ENCODE data around the gene TPR.
A peak's percentile ranks its signal among the peaks of the same experiment; 100 is the strongest.

TPR gene

GRCh38 chr1:186326009-186326408 is 49.0 kb downstream of the TPR start:
- DNase-seq: no peak

DNA sequence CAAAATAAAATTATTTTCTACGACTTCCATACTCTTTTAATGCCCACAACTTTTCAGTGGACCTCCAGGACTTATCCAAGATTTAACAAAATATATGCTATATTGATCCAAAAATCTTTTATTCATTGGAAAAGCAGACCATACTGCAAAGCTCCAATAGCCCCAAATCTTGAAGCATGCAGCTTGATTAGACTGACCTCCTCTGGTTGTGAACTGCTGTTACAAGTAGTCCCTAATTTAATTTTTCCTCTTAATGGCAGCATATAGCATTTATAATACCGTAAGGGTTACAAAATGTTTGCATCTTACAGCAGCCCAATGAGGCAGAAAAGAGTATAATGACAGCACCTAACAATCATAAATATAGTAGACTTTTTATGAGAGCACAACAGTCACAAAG is 49.8 kb downstream of the TPR start:
- no peak for DNase-seq

DNA sequence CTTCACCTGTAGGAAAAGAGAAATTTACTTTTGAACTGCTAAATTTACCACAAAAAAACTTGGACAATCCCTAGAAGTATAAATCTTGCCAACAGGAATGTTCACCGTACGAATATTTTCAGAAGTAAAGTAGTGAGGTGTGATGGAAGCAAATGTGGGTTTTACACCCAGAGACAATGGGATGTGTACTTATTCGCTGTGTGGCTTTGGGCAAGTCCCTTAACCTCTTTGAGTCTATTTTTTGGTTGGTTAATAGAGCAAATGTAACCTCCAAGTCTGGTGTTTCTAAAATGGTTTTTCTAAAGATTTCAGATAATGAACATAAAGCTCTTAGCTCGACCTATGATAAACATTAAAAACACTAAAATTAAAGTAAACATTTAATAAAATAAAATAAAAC is 51.2 kb downstream of the TPR start:
- no peak for DNase-seq

DNA sequence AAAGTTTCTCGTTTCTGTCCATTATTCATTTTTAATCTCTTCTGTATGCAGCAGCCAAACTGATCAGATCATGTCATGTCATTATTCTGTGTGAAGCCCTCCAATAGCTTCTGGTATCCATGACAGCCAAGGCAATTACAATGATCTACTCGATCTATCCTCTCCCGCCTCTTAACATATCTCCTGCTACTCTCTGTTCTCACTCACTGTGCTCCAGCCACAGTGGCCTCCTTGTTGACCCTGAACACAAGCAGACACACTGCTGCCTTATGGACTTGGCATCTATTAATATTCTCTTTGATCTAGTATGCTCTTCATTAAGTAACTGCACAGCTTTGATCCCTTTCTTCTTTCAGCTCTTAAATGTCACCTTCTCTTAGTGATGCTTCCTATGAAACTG is 59.5 kb downstream of the TPR start:
- DNase-seq: no peak

DNA sequence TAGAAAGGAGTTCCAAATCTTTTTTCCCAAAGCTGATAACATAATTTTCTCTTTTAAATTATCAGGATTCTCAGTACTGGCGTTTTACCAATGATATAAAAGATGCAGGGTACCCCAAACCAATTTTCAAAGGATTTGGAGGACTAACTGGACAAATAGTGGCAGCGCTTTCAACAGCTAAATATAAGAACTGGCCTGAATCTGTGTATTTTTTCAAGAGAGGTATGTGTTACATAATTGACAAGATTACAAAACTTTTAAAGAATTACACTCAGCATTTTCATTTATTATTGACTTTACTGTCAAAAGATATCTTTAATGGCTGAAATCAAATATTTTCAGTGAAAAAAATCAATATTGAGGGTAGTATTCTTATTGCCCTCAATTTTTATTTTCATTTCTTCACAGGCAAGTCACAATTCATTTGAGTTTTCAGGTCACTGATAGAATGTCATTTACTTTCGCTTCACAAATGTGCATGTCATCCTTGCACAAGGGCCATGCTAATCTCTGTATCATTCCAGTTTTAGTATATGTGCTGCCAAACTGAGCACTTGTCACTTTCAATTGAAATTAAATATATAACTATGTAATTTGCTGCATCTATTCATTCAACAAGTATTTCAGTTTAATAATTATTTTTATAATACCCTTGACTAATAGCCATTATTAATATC is 63.5 kb downstream of the TPR start:
- no peak for DNase-seq

DNA sequence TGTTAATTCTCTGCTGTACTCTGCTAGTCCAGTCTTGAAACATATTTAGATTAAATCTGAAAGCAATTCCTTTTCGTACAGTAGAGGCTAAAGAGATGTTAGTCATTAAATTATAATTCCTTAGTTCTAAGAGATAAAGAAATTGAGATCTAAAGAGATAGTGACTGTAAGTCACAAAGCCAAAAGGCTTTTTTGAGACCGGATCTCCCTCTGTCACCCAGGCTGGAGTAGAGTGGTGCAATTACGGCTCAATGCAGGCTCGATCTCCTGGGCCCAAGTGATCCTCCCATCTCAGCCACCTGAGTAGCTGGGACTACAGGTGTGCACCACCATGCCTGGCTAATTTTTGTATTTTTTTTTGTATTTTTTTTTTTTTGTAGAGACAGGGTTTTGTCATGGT is 64.7 kb downstream of the TPR start:
- no peak for DNase-seq

- DNase-seq: no peak
These were observed 66.6 kb downstream of the TPR start for GRCh38 chr1:186308264-186309060.

DNA sequence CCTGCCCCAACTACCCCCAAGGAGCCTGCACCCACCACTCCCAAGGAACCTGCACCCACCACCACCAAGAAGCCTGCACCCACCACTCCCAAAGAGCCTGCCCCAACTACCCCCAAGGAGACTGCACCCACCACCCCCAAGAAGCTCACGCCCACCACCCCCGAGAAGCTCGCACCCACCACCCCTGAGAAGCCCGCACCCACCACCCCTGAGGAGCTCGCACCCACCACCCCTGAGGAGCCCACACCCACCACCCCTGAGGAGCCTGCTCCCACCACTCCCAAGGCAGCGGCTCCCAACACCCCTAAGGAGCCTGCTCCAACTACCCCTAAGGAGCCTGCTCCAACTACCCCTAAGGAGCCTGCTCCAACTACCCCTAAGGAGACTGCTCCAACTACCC is 67.6 kb downstream of the TPR start:
- no peak for DNase-seq

- no peak for DNase-seq
These were observed 68.5 kb downstream of the TPR start for GRCh38 chr1:186306533-186306932.

DNA sequence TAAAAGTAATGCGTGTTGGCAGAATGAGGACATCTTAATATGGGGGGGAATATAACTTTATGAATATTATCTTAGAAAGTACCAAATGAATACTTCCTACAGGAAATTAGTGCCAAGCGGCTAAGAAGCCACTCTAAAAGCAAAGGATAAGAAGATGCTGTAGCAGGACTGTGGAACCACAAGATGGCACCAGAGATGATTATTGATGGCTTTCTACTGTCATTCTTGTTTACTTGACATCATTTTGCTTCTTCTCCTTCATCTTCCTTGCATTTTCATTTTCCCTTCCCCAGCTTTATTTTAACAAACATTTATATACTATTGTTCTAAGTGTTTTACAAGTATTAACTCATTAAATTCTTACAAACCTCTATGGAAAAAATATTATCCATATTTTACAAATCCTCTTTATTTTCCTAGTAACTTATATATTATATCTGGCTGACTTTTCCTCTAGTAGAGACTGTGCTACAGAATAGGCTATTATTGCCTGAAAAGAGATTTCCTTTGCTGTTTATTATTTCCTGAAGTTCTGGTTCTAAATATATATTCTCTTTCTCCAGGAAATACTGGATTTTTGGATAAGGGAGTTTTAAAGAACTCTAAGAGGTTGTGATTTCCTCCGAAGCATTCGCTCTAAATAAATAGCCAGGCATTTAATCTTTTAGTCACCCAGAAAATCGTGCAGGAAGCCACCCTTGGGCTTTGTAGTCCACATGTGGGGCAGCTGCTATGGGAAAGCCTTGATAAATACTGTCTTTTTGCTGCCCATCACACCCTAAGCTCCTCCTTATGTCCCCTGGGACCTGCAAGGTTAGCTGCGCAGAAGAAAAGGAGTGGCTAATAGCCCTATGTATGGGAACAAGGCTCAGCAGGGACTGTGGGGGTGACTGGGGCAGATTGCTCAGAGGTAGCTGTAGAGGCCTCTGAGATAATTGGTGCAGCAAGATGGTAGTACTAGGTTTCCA is 69.8 kb downstream of the TPR start:
- no peak for DNase-seq

DNA sequence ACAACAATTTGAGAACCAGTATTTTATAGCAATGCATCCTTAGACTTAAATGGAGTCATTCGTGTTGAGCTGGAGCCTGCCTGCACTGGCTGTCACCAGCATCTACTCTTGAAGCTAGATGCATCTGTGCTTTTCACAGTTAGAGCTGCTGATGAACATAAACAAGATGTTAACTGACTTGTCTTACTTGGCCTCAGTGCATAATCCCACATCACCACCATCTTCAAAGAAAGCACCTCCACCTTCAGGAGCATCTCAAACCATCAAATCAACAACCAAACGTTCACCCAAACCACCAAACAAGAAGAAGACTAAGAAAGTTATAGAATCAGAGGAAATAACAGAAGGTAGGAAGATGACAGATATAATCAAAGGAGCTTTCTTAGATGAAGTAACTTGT is 71.1 kb downstream of the TPR start:
- DNase-seq: no peak

- DNase-seq: no peak
These were observed 72.6 kb downstream of the TPR start for GRCh38 chr1:186302381-186302920.

GRCh38 chr1:186301448-186301847 is 73.6 kb downstream of the TPR start:
- peak in 1 of 2 experiments; percentile 35 for DNase-seq

DNA sequence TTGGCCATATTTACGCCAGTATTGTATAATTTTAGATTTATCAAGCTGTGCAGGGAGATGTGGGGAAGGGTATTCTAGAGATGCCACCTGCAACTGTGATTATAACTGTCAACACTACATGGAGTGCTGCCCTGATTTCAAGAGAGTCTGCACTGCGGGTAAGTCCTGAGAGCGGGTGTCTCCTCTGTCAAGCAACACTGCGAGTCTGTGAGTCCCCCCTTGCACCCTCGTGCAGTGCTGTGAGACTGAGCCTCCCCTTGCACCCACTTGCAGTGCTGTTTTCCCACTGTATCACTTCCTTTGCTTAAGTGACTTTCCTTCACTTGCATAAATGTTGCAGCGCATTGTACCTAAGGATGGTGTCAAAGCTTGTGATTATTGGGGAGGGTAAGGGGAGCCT is 75.0 kb downstream of the TPR start:
- DNase-seq: no peak

DNA sequence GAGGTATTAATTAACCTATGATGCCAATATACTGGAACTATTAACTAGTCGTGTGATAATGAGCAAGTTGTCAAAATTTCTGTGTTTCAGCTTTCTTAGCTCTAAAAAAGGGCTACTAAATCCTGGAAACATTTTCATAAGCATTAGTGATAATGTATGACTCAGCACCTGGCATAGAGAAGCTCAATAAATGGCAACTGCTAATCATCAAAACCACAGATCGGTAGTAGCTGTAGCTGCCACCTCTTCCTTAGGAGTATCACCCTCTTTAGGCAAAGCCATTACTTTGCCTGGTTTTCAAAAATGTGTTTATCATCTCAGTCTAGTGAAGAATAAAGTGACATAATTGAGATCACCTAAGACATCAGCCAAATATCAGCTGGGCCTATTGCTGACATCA is 75.5 kb downstream of the TPR start:
- DNase-seq: no peak

- no peak for DNase-seq
These were observed 76.2 kb downstream of the TPR start for GRCh38 chr1:186298851-186299250.

- DNase-seq: no peak
These were observed 77.5 kb downstream of the TPR start for GRCh38 chr1:186297439-186298045.

GRCh38 chr1:186295980-186296379 is 79.1 kb downstream of the TPR start, which contains the start of gene PRG4:
Gene PRG4, plus strand, starts transcription at chr1:186296279.
- DNase-seq: no peak

DNA sequence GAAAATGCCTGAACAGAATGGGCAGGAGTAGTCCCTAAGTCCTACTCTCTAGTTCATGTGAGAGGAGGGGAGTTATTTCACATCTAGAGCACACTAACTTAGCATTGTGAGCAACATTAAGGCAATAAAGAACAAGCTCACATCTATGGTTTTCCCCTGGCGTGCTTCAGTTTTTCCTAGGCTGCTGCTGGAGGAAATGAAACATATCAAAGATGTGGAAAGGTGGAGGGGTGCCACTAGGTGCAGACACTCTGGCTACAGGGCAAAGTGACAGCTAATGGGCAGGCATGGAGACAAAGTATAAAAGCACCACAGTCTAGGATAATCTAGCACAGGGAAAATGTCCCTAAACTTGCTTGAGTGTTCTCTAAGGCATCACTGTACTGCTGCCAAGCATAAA is 82.2 kb downstream of the TPR start:
- DNase-seq: peak in 1 of 2 experiments; percentile 35

DNA sequence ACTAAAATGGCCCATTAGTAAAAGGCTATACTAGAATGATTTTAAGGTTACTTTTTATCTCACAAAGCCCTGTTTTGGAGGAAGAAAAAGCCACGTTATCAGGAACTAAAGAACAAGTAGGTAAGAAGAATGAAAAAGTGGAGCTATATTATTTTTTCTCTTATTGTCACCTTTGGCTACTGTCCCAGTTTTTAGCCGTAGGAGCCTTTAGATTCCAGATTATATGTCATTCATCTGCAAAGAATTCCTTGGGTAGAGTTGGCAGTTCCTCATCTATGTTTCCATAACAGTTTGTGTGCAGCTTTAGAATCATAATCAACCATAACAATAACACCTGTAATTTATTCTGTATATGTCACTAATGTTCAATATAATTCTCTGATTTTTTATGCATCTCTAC is 83.8 kb downstream of the TPR start:
- no peak for DNase-seq

GRCh38 chr1:186289943-186290545 is 85.0 kb downstream of the TPR start:
- DNase-seq: no peak

All from stimulated activated CD4-positive, alpha-beta T cell treated with anti-CD3 and anti-CD28 coated beads, Interleukin-4, amount 100 ng/mL, for 4 hours (primary cell).